Measurements from ENCODE around the gene MED31.
"Not testable (repeated sequence)": the region's sequence is repeated elsewhere in the genome, so short reads cannot be mapped to it uniquely, and the experiment has no call there.

The MED31 gene

GRCh38 chr17:6661464-6661848 is 10.1 kb upstream of the MED31 start:
- Histone ChIP-seq H3K27me3 (replicated peaks; ENCODE audit: insufficient read depth, low read length) (no peaks in the 10 kb centered on the region), H3K9me3 (replicated peaks; ENCODE audit: insufficient read depth, low read length) (no peaks in the 10 kb centered on the region), H3K4me2 (ENCODE audit: low read depth, low read length) (peak overlapping the region; percentile 43; the same call in 1 of the 2 replicates), H2AFZ (ENCODE audit: low read length) (no peak overlapping the region), H3K4me1 (ENCODE audit: low read length) (peaks cover 5% of the 10 kb centered on the region), H3F3A (ENCODE audit: insufficient read depth, low read length) (no peaks in the 10 kb centered on the region), H3K79me2 (ENCODE audit: low read length) (no peaks in the 10 kb centered on the region), H4K20me1 (ENCODE audit: insufficient read depth, low read length) (no peaks in the 10 kb centered on the region), H3K36me3 (replicated peaks; ENCODE audit: insufficient read depth, low read length) (no peaks in the 10 kb centered on the region), H3K27ac (ENCODE audit: low read length) (no peak overlapping the region), H3K9ac (ENCODE audit: low read length) (no peak overlapping the region), H3K9me2 (replicated peaks; ENCODE audit: insufficient read depth, low read length) (no peaks in the 10 kb centered on the region), H3K4me3 (ENCODE audit: low read length) (no peak overlapping the region)
- TF ChIP-seq CTCF (IDR thresholded peaks at IDR 0.05; ENCODE audit: low read length) (no peak), EZH2phosphoT487 (IDR thresholded peaks at IDR 0.05; ENCODE audit: low read length) (no peak), EZH2 (optimal IDR thresholded peaks at IDR 0.05; ENCODE audit: low read depth, low read length) (no peak)
- no peak for DNase-seq

GRCh38 chr17:6660805-6661463 is 9.5 kb upstream of the MED31 start:
- H2AFZ ChIP-seq (ENCODE audit: low read length): no peak overlapping the region
- no peak for DNase-seq
- no peaks in the 10 kb centered on the region for H3K79me2 ChIP-seq (ENCODE audit: low read length)
- no peak overlapping the region for H3K27ac ChIP-seq (ENCODE audit: low read length)
- H3K36me3 ChIP-seq (replicated peaks; ENCODE audit: insufficient read depth, low read length): no peaks in the 10 kb centered on the region
- no peak overlapping the region for H3K4me3 ChIP-seq (ENCODE audit: low read length)
- no peaks in the 10 kb centered on the region for H4K20me1 ChIP-seq (ENCODE audit: insufficient read depth, low read length)
- H3K4me2 ChIP-seq (ENCODE audit: low read depth, low read length): peak overlapping the region; percentile 43; the same call in 1 of the 2 replicates
- H3K9me2 ChIP-seq (replicated peaks; ENCODE audit: insufficient read depth, low read length): no peaks in the 10 kb centered on the region
- peaks cover 5% of the 10 kb centered on the region for H3K4me1 ChIP-seq (ENCODE audit: low read length)
- H3K9ac ChIP-seq (ENCODE audit: low read length): no peak overlapping the region
- H3K27me3 ChIP-seq (replicated peaks; ENCODE audit: insufficient read depth, low read length): no peaks in the 10 kb centered on the region
- no peaks in the 10 kb centered on the region for H3F3A ChIP-seq (ENCODE audit: insufficient read depth, low read length)
- TF ChIP-seq CTCF (IDR thresholded peaks at IDR 0.05; ENCODE audit: low read length) (no peak), EZH2 (optimal IDR thresholded peaks at IDR 0.05; ENCODE audit: low read depth, low read length) (no peak), EZH2phosphoT487 (IDR thresholded peaks at IDR 0.05; ENCODE audit: low read length) (no peak)
- H3K9me3 ChIP-seq (replicated peaks; ENCODE audit: insufficient read depth, low read length): no peaks in the 10 kb centered on the region

GRCh38 chr17:6660101-6660500 is 8.7 kb upstream of the MED31 start:
- H3K79me2 ChIP-seq (ENCODE audit: low read length): no peaks in the 10 kb centered on the region
- H3K36me3 ChIP-seq (replicated peaks; ENCODE audit: insufficient read depth, low read length): no peaks in the 10 kb centered on the region
- H3K27me3 ChIP-seq (replicated peaks; ENCODE audit: insufficient read depth, low read length): peaks cover 5% of the 10 kb centered on the region
- H3K9me3 ChIP-seq (replicated peaks; ENCODE audit: insufficient read depth, low read length): no peaks in the 10 kb centered on the region
- H3F3A ChIP-seq (ENCODE audit: insufficient read depth, low read length): no peaks in the 10 kb centered on the region
- no peaks in the 10 kb centered on the region for H4K20me1 ChIP-seq (ENCODE audit: insufficient read depth, low read length)
- H3K4me2 ChIP-seq (ENCODE audit: low read depth, low read length): peak overlapping the region; percentile 43; the same call in 1 of the 2 replicates
- H3K4me3 ChIP-seq (ENCODE audit: low read length): no peak overlapping the region
- peaks cover 5% of the 10 kb centered on the region for H3K4me1 ChIP-seq (ENCODE audit: low read length)
- H3K9ac ChIP-seq (ENCODE audit: low read length): no peak overlapping the region
- no peaks in the 10 kb centered on the region for H3K9me2 ChIP-seq (replicated peaks; ENCODE audit: insufficient read depth, low read length)
- H2AFZ ChIP-seq (ENCODE audit: low read length): no peak overlapping the region
- no peak overlapping the region for H3K27ac ChIP-seq (ENCODE audit: low read length)
- no peak for TF ChIP-seq EZH2 (optimal IDR thresholded peaks at IDR 0.05; ENCODE audit: low read depth, low read length)
- TF ChIP-seq EZH2phosphoT487 (IDR thresholded peaks at IDR 0.05; ENCODE audit: low read length): no peak
- TF ChIP-seq CTCF (IDR thresholded peaks at IDR 0.05; ENCODE audit: low read length): no peak
- DNase-seq: no peak

- H3K9ac ChIP-seq (ENCODE audit: low read length); H3K27ac ChIP-seq (ENCODE audit: low read length); H3F3A ChIP-seq (ENCODE audit: insufficient read depth, low read length); DNase-seq; H3K4me2 ChIP-seq (ENCODE audit: low read depth, low read length); H3K4me1 ChIP-seq (ENCODE audit: low read length); H3K36me3 ChIP-seq (replicated peaks; ENCODE audit: insufficient read depth, low read length); H3K79me2 ChIP-seq (ENCODE audit: low read length); H3K4me3 ChIP-seq (ENCODE audit: low read length); H2AFZ ChIP-seq (ENCODE audit: low read length); H3K27me3 ChIP-seq (replicated peaks; ENCODE audit: insufficient read depth, low read length); H4K20me1 ChIP-seq (ENCODE audit: insufficient read depth, low read length); H3K9me2 ChIP-seq (replicated peaks; ENCODE audit: insufficient read depth, low read length); H3K9me3 ChIP-seq (replicated peaks; ENCODE audit: insufficient read depth, low read length): not testable (repeated sequence)
These were observed 7.0 kb upstream of the MED31 start for GRCh38 chr17:6658411-6658810.

Measured in MM.1S (cell line).